Neural cell (in vitro differentiated cells): ENCODE measurements around the gene KIF16B. TPM values are rescaled to one million over a fixed set of nuclear protein-coding genes. Genes with fewer than 3 reads are reported as not detected.
"Not testable (repeated sequence)": the region's sequence is repeated elsewhere in the genome, so short reads cannot be mapped to it uniquely, and the experiment has no call there.

ENCODE experiments used
- H2AFZ ChIP-seq: fragments of 200-600, 300-800 bp; sonication (generic), shearing (Covaris generic); 2 replicates; pipeline ENCODE4 v1.6.0; 2014; ENCODE audit warnings: low read depth, mild to moderate bottlenecking, antibody characterized with exemption, low read length, moderate library complexity
- H3F3A ChIP-seq: fragments of 200-600 bp; shearing (Covaris generic); 2 replicates; pipeline ENCODE4 v1.6.1; 2016; ENCODE audit warnings: mild to moderate bottlenecking, moderate library complexity, mixed read lengths, antibody characterized with exemption, low read length; ENCODE audit not compliant: insufficient read depth, poor library complexity, severe bottlenecking
- H3K27ac ChIP-seq: fragments of 200-600, 300-800 bp; sonication (generic), shearing (Covaris generic); 2 replicates; pipeline ENCODE4 v1.5.1; 2014; ENCODE audit warnings: mild to moderate bottlenecking, low read length, moderate library complexity
- H3K27me3 ChIP-seq: fragments of 300-800, 200-600 bp; sonication (generic), shearing (Covaris generic); 2 replicates; pipeline ENCODE4 v1.6.0; 2014; ENCODE audit warnings: mild to moderate bottlenecking, low read depth, low read length, moderate library complexity; ENCODE audit not compliant: insufficient read depth
- H3K36me3 ChIP-seq: fragments of 300-800, 200-600 bp; sonication (generic), shearing (Covaris generic); 2 replicates; pipeline ENCODE4 v1.5.1; 2014; ENCODE audit warnings: mild to moderate bottlenecking, antibody characterized with exemption, low read length, moderate library complexity; ENCODE audit not compliant: insufficient read depth
- H3K4me2 ChIP-seq: fragments of 300-800, 200-600 bp; sonication (generic), shearing (Covaris generic); 2 replicates; pipeline ENCODE4 v1.6.0; 2014; ENCODE audit warnings: mild to moderate bottlenecking, low read length
- H3K4me3 ChIP-seq: fragments of 300-800, 200-600 bp; sonication (generic), shearing (Covaris generic); 2 replicates; pipeline ENCODE4 v1.5.1; 2014; ENCODE audit warnings: mild to moderate bottlenecking, low read length, moderate library complexity
- H3K79me2 ChIP-seq: fragments of 200-600 bp; shearing (Covaris generic); replicated peaks from 2 replicates; pipeline ENCODE4 v1.6.0; 2014; ENCODE audit warnings: mild to moderate bottlenecking, low read length, moderate library complexity; ENCODE audit not compliant: insufficient read depth
- H3K9ac ChIP-seq: fragments of 300-800, 200-600 bp; sonication (generic), shearing (Covaris generic); 2 replicates; pipeline ENCODE4 v1.6.1; 2016; ENCODE audit warnings: mild to moderate bottlenecking, low read length, mixed read lengths
- H3K9me2 ChIP-seq: fragments of 200-600 bp; shearing (Covaris generic); 2 replicates; pipeline ENCODE4 v1.6.1; 2016; ENCODE audit warnings: mild to moderate bottlenecking, low read length, mixed read lengths; ENCODE audit not compliant: insufficient read depth
- H3K9me3 ChIP-seq: fragments of 200-600, 300-800 bp; sonication (generic), shearing (Covaris generic); 2 replicates; pipeline ENCODE4 v1.6.1; 2016; ENCODE audit warnings: mild to moderate bottlenecking, mixed run types, low read length, moderate library complexity, mixed read lengths
- H4K20me1 ChIP-seq: fragments of 200-600 bp; shearing (Covaris generic); 2 replicates; pipeline ENCODE4 v1.6.1; 2016; ENCODE audit warnings: mild to moderate bottlenecking, mixed run types; ENCODE audit not compliant: insufficient read depth
- EP300 ChIP-seq: fragments of 450-650 bp; conservative IDR thresholded peaks from 2 replicates; pipeline ENCODE4 v1.6.1; 2014; ENCODE audit warnings: antibody characterized with exemption, mild to moderate bottlenecking, moderate library complexity; ENCODE audit not compliant: poor library complexity, severe bottlenecking
- EZH2 ChIP-seq: fragments of 200-600, 300-800 bp; shearing (Covaris generic), sonication (generic); IDR thresholded peaks from 2 replicates; pipeline ENCODE4 v1.6.1; 2014; ENCODE audit warnings: antibody characterized with exemption, low read length, borderline replicate concordance, mild to moderate bottlenecking; ENCODE audit not compliant: insufficient read depth, poor library complexity, severe bottlenecking
- MXI1 ChIP-seq: fragments of 450-650 bp; conservative IDR thresholded peaks from 2 replicates; pipeline ENCODE4 v1.6.1; 2014; ENCODE audit warnings: antibody characterized with exemption, mild to moderate bottlenecking; ENCODE audit not compliant: poor library complexity, severe bottlenecking
- POLR2AphosphoS5 ChIP-seq: IDR thresholded peaks from 2 replicates; pipeline ENCODE4 v1.6.1; 2012
- RAD21 ChIP-seq: fragments of 450-650 bp; conservative IDR thresholded peaks from 2 replicates; pipeline ENCODE4 v1.6.1; 2014; ENCODE audit warnings: antibody characterized with exemption, mild to moderate bottlenecking, moderate library complexity
- SMC3 ChIP-seq: fragments of 450-650 bp; conservative IDR thresholded peaks from 2 replicates; pipeline ENCODE4 v1.6.1; 2014; ENCODE audit warnings: antibody characterized with exemption, mild to moderate bottlenecking, moderate library complexity; ENCODE audit not compliant: poor library complexity
- TAF1 ChIP-seq: IDR thresholded peaks from 2 replicates; pipeline ENCODE4 v1.6.1; 2012; ENCODE audit warnings: low read depth
- polyA plus RNA-seq: library from polyadenylated mRNA; depleted of rRNA; stranded (reverse); fragments of >200 nt; gene quantifications from 2 replicates; pipeline ENCODE4 v1.2.3, GENCODE V29; 2014
- TF ChIP-seq, protein P1 (sequence below): fragments of 450-650 bp; IDR thresholded peaks from 2 replicates; pipeline ENCODE4 v1.5.1; 2014; ENCODE audit warnings: antibody characterized with exemption, mild to moderate bottlenecking, moderate library complexity; ENCODE audit not compliant: poor library complexity, severe bottlenecking
- TF ChIP-seq, protein P2 (sequence below): IDR thresholded peaks from 2 replicates; pipeline ENCODE4 v1.6.1; 2012; ENCODE audit warnings: borderline replicate concordance

KIF16B gene
- polyA plus RNA-seq, 1 donor from 2014 or later, result 3.8 TPM

DNA sequence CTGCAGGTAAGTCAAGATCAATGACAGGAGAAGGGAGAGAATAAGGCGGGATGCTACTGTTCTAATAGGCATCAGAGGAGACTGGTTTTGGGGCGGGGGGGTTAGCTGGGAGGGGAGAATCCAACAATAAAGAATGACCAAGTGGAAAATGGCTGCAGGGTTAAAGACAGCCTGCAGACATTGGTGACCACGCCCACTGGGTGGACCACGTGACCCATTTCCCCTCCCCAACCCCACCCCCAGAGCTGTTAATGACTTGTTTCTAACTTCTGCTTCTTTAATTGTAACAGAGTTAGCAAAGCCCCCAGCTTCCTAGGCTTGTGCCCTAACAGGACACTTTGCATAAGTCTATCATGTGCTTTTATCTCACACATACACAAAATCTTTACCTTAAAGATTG, 344.5 kb downstream of the KIF16B start:
- no peaks in the 10 kb centered on the region for H3F3A ChIP-seq
- no peaks in the 10 kb centered on the region for H3K79me2 ChIP-seq
- H3K4me3 ChIP-seq, result no peak overlapping the region
- TF ChIP-seq SMC3 (no peak), RAD21 (no peak), MXI1 (no peak), TAF1 (no peak), EZH2 (no peak), POLR2AphosphoS5 (no peak), EP300 (no peak)
- TF ChIP-seq, protein P1, sequence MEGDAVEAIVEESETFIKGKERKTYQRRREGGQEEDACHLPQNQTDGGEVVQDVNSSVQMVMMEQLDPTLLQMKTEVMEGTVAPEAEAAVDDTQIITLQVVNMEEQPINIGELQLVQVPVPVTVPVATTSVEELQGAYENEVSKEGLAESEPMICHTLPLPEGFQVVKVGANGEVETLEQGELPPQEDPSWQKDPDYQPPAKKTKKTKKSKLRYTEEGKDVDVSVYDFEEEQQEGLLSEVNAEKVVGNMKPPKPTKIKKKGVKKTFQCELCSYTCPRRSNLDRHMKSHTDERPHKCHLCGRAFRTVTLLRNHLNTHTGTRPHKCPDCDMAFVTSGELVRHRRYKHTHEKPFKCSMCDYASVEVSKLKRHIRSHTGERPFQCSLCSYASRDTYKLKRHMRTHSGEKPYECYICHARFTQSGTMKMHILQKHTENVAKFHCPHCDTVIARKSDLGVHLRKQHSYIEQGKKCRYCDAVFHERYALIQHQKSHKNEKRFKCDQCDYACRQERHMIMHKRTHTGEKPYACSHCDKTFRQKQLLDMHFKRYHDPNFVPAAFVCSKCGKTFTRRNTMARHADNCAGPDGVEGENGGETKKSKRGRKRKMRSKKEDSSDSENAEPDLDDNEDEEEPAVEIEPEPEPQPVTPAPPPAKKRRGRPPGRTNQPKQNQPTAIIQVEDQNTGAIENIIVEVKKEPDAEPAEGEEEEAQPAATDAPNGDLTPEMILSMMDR, result no peak
- TF ChIP-seq, protein P2, sequence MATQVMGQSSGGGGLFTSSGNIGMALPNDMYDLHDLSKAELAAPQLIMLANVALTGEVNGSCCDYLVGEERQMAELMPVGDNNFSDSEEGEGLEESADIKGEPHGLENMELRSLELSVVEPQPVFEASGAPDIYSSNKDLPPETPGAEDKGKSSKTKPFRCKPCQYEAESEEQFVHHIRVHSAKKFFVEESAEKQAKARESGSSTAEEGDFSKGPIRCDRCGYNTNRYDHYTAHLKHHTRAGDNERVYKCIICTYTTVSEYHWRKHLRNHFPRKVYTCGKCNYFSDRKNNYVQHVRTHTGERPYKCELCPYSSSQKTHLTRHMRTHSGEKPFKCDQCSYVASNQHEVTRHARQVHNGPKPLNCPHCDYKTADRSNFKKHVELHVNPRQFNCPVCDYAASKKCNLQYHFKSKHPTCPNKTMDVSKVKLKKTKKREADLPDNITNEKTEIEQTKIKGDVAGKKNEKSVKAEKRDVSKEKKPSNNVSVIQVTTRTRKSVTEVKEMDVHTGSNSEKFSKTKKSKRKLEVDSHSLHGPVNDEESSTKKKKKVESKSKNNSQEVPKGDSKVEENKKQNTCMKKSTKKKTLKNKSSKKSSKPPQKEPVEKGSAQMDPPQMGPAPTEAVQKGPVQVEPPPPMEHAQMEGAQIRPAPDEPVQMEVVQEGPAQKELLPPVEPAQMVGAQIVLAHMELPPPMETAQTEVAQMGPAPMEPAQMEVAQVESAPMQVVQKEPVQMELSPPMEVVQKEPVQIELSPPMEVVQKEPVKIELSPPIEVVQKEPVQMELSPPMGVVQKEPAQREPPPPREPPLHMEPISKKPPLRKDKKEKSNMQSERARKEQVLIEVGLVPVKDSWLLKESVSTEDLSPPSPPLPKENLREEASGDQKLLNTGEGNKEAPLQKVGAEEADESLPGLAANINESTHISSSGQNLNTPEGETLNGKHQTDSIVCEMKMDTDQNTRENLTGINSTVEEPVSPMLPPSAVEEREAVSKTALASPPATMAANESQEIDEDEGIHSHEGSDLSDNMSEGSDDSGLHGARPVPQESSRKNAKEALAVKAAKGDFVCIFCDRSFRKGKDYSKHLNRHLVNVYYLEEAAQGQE, result no peak
- no peaks in the 10 kb centered on the region for H3K36me3 ChIP-seq
- no peaks in the 10 kb centered on the region for H3K27me3 ChIP-seq
- H3K4me2 ChIP-seq, result no peak overlapping the region
- H4K20me1 ChIP-seq, result no peaks in the 10 kb centered on the region
- H3K27ac ChIP-seq, result no peak overlapping the region
- H3K9ac ChIP-seq, result no peak overlapping the region
- H2AFZ ChIP-seq, result no peak overlapping the region
- no peaks in the 10 kb centered on the region for H3K9me2 ChIP-seq
- no peaks in the 10 kb centered on the region for H3K9me3 ChIP-seq

DNA sequence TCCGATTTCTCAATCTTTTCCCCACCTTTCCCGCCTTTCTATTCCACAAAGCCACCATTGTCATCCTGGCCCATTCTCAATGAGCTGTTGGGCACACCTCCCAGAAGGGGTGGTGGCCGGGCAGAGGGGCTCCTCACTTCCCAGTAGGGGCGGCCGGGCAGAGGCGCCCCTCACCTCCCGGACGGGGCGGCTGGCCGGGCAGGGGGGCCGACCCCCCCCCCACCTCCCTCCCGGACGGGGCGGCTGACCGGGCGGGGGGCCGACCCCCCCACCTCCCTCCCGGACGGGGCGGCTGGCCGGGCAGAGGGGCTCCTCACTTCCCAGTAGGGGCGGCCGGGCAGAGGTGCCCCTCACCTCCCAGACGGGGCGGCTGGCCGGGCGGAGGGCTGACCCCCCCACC, 346.3 kb downstream of the KIF16B start:
- not testable (repeated sequence) for H3K9me3 ChIP-seq, H2AFZ ChIP-seq, H3K27me3 ChIP-seq, H3K4me2 ChIP-seq, H3F3A ChIP-seq, H3K79me2 ChIP-seq, H3K4me3 ChIP-seq, H3K27ac ChIP-seq, H3K36me3 ChIP-seq, H3K9me2 ChIP-seq, H4K20me1 ChIP-seq, H3K9ac ChIP-seq

DNA sequence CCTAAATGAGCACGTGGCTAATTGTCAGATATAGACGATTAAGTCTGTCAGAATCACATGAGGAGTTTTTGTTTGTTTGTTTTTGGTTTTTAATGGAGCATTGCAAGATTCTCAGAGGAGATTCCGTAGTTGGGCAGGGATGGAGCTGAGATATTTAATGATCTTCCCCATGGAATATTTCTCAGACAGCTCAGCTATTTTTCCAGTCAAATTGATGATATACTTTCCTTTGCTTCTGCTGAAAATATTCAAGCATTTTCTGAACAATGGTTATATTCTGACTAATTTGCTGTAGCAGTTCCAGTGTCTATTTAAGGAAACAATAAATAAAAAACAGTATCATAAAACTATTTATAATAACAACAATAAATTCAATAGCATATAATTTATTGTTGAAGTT, 348.4 kb downstream of the KIF16B start:
- Histone ChIP-seq H3F3A (no peaks in the 10 kb centered on the region), H2AFZ (no peak overlapping the region), H3K27me3 (no peaks in the 10 kb centered on the region), H4K20me1 (no peaks in the 10 kb centered on the region), H3K27ac (no peak overlapping the region), H3K79me2 (no peaks in the 10 kb centered on the region), H3K9ac (no peak overlapping the region), H3K36me3 (no peaks in the 10 kb centered on the region), H3K4me3 (no peak overlapping the region), H3K9me2 (no peaks in the 10 kb centered on the region), H3K9me3 (no peaks in the 10 kb centered on the region), H3K4me2 (no peak overlapping the region)
- TF ChIP-seq RAD21, result no peak
- no peak for TF ChIP-seq SMC3
- TF ChIP-seq, protein P1, result no peak
- TF ChIP-seq TAF1, result no peak
- TF ChIP-seq, protein P2, result no peak
- no peak for TF ChIP-seq POLR2AphosphoS5
- no peak for TF ChIP-seq MXI1
- no peak for TF ChIP-seq EZH2
- TF ChIP-seq EP300, result no peak
